ENCODE data around the gene FHOD3.
A peak's percentile ranks its signal among the peaks of the same experiment; 100 is the strongest.

Gene FHOD3

DNA sequence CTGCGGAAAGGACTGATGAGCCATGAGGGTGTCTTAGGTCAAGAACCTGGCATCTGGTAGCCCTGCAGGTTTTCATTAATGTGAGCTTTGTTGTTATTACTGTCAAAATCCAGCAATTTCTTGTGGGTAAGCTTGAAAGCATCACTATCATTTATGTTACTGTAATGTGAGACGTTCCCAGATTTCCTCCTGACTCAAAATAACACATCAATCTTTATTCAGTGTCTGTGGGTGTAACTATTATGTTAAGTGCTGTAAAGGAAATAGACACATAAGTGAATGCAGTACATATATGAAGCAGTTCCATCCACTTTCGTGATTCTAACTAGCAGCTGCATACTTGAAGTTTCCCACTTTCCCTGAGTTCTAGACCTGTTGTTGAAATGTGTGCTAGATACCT, 89.8 kb downstream of the FHOD3 start:
- DNase-seq, result no peak

GRCh38 chr18:36388310-36388709, 90.8 kb downstream of the FHOD3 start:
- DNase-seq, result no peak

GRCh38 chr18:36389027-36389426, 91.5 kb downstream of the FHOD3 start:
- DNase-seq, result no peak

- DNase-seq, result no peak
Measured at GRCh38 chr18:36389811-36390581, 92.5 kb downstream of the FHOD3 start.

- DNase-seq, result no peak
Measured at GRCh38 chr18:36391426-36392145, 94.1 kb downstream of the FHOD3 start.

- DNase-seq, result no peak
Measured at GRCh38 chr18:36392164-36392978, 94.9 kb downstream of the FHOD3 start.

- DNase-seq, result no peak
Measured at GRCh38 chr18:36392979-36393287, 95.4 kb downstream of the FHOD3 start.

- DNase-seq, result no peak
Measured at GRCh38 chr18:36394486-36394885, 97.0 kb downstream of the FHOD3 start.

- DNase-seq, result no peak
Measured at GRCh38 chr18:36396190-36396589, 98.7 kb downstream of the FHOD3 start.

DNA sequence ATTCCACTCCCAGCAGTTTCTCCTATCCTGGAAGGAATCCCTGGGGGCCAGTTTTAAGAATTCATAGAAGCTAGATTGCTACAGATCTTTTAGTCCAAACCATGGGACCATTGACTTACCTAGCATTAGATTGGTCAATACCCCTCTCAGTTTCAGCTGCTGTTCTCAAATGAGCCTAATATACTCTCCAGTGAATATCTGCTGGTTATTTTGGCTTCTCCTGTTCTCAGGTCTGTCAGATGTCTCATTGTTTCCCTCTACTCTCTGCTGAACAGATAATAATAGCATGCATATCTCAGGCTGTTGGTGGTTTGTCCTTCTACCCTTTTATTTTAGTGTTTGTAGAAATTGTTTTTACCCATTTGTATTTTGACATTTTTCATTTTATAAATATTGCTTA, 99.5 kb downstream of the FHOD3 start:
- DNase-seq, result no peak

DNA sequence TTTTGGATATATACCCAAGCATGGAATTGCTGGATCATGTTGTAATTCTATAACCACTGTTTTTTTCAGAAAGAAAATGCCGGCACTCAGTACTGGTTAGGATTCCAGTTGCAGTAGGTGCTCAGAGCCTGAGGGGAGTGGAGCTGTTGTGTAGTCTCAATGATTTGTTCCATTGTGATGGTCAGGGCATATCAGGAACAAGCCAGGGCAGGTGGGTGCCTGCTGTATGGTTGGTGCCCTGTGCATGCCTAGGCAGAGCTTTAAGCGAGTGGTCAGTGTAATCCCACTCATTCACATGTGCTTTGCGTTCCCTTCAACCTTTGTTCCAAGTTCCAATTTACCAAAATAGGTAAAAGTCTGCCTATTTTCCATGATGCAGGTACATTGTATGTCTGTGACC, 100.9 kb downstream of the FHOD3 start:
- DNase-seq, result no peak

GRCh38 chr18:36399055-36399454, 101.5 kb downstream of the FHOD3 start:
- no peak for DNase-seq

DNA sequence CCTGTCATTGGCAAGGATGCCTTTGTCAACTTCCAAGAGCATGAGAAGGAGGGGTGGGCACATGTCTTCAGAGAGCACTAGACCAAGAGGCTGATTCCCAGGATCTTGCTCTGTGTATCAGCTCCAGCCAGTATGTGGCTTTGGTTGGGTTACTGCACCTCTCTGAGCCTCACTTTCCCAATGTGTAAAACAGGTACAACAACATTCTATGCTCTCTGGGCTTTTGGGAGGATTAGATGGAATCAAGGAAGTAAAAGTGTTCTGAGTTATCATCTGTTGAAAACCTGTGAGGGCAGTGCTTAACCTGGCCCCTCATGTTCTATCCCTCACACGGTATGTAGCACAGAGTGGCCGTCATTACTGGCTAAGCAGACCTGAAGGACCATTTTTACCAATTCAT, 103.9 kb downstream of the FHOD3 start:
- no peak for DNase-seq

GRCh38 chr18:36402765-36403396, 105.4 kb downstream of the FHOD3 start:
- DNase-seq, result no peak

GRCh38 chr18:36403896-36404820, 106.6 kb downstream of the FHOD3 start:
- DNase-seq, result no peak

GRCh38 chr18:36405611-36406010, 108.1 kb downstream of the FHOD3 start:
- DNase-seq, result no peak

- peak; percentile 85 for DNase-seq
Measured at GRCh38 chr18:36406805-36407204, 109.3 kb downstream of the FHOD3 start.

DNA sequence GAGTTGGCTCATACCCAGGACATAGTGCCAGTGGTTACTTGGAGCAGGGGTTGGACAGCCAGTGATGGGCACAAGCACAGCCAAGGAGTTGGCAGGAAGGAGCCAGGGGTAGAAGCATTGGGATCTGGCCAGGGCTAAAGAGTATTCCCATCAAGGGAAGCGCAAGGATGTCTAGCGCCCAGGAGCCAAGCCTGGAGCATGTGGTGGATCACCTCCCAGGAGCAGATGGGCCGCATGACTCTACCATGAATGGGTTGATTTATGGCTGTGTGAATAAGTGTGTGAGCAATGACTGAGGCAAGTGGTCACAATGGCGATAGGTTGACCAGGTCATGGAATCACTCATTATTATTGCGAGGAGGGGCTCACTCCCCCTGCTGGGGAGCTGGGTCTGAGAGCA, 111.1 kb downstream of the FHOD3 start:
- DNase-seq, result no peak

GRCh38 chr18:36409779-36410178, 112.3 kb downstream of the FHOD3 start:
- no peak for DNase-seq

- DNase-seq, result no peak
Measured at GRCh38 chr18:36410346-36410745, 112.8 kb downstream of the FHOD3 start.

GRCh38 chr18:36411745-36412168, 114.2 kb downstream of the FHOD3 start:
- no peak for DNase-seq

- DNase-seq, result no peak
Measured at GRCh38 chr18:36412778-36413177, 115.3 kb downstream of the FHOD3 start.

All from NCI-H774 (cell line).